A549 (cell line): ENCODE data around the gene ANKRD11. TPM values are rescaled to one million over a fixed set of nuclear protein-coding genes. Genes with fewer than 3 reads are reported as not detected.

ENCODE experiments used
- ATAC-seq, 2 experiments: fragments of 200-7000 bp in 1 of 2; fragments of >200 bp in 1 of 2; cut with Nextera tagmentation in 1 of 2; cut with Tn5 transposase in 1 of 2; 3 replicates each; pipeline versions ENCODE4 v1.8.0 to v1.9.1; 2018 to 2020; ENCODE audit warnings: mild to moderate bottlenecking in 1 of 2, moderate library complexity in 1 of 2
- CTCF ChIA-PET: fragments of 300-600 bp; sonication (Branson Sonifier 250); formaldehyde crosslinking; extraction: SDS; loops from one replicate; lab custom pipeline; 2021; ENCODE audit warnings: antibody characterized with exemption, inconsistent platforms; lab: Yijun Ruan, JAX
- POLR2A ChIA-PET: fragments of 350-600 bp; formaldehyde crosslinking; extraction: SDS; loops from one replicate; lab custom pipeline; 2021; ENCODE audit warnings: antibody characterized with exemption, inconsistent platforms; lab: Yijun Ruan, JAX
- DNase-seq, 2 experiments: peaks; one replicate each; pipeline versions ENCODE4 v3.0.0 to v3.0.0-alpha.2; 2011 to 2016; ENCODE audit warnings: low read depth in 1 of 2, low spot score in 1 of 2
- FAIRE-seq: peaks from 2 replicates; lab custom pipeline; 2011; peaks lifted over from hg19 to GRCh38; lab: Jason Lieb, UNC
- H3K27ac ChIP-seq, 2 experiments: fragments of >200 bp; sonication (Bioruptor Twin); formaldehyde crosslinking; 3 replicates each; pipeline ENCODE4 v1.5.1; 2016 to 2017
- H3K4me1 ChIP-seq: fragments of >200 bp; sonication (Bioruptor Twin); formaldehyde crosslinking; 3 replicates; pipeline ENCODE4 v1.6.1; 2016
- H3K4me2 ChIP-seq: fragments of >200 bp; sonication (Bioruptor Twin); formaldehyde crosslinking; 3 replicates; pipeline ENCODE4 v1.6.1; 2016
- H3K4me3 ChIP-seq: fragments of >200 bp; sonication (Bioruptor Twin); formaldehyde crosslinking; 3 replicates; pipeline ENCODE4 v1.5.1; 2016
- H3K9me3 ChIP-seq: fragments of >200 bp; sonication (Bioruptor Twin); formaldehyde crosslinking; 3 replicates; pipeline ENCODE4 v1.6.1; 2016
- CTCF ChIP-seq: fragments of >200 bp; sonication (Bioruptor Twin); formaldehyde crosslinking; IDR thresholded peaks from 3 replicates; pipeline ENCODE4 v1.5.1; 2016
- EP300 ChIP-seq, 2 experiments: fragments of >200 bp; sonication (Bioruptor Twin); formaldehyde crosslinking; IDR thresholded peaks; 2 replicates in 1 of 2; 3 replicates in 1 of 2; pipeline ENCODE4 v1.6.1; 2016 to 2017
- HMGXB4 ChIP-seq: fragments of 250-450 bp; sonication (Bioruptor Pico); IDR thresholded peaks from 2 replicates; pipeline ENCODE4 v1.5.0; 2021; ENCODE audit warnings: mild to moderate bottlenecking, moderate library complexity, borderline replicate concordance
- JUNB ChIP-seq: fragments of >200 bp; sonication (Bioruptor Twin); formaldehyde crosslinking; IDR thresholded peaks from 2 replicates; pipeline ENCODE4 v1.6.1; 2016
- MAFK ChIP-seq: fragments of 450-650 bp; IDR thresholded peaks from 2 replicates; pipeline ENCODE4 v1.6.1; 2014; ENCODE audit not compliant: partially characterized antibody
- MAZ ChIP-seq: fragments of 150-350 bp; IDR thresholded peaks from 2 replicates; pipeline ENCODE4 v1.6.1; 2014; ENCODE audit warnings: antibody characterized with exemption, low read depth, low read length, borderline replicate concordance
- RARB ChIP-seq: fragments of 250-450 bp; sonication (Bioruptor Pico); IDR thresholded peaks from 2 replicates; pipeline ENCODE4 v1.8.0; 2021; ENCODE audit warnings: mild to moderate bottlenecking, moderate library complexity
- SREBF2 ChIP-seq: fragments of 450-650 bp; IDR thresholded peaks from 2 replicates; pipeline ENCODE4 v1.6.1; 2014; ENCODE audit warnings: mild to moderate bottlenecking, moderate library complexity
- ZC3H11A ChIP-seq: fragments of 450-650 bp; IDR thresholded peaks from 2 replicates; pipeline ENCODE4 v1.6.1; 2014; ENCODE audit warnings: antibody characterized with exemption, mild to moderate bottlenecking
- WGBS: methylation state at CpG from one replicate; pipeline ENCODE4 v1.1.6; 2017; ENCODE audit errors: missing lambda C conversion rate; 5-methylcytosine and 5-hydroxymethylcytosine counted together
- polyA plus RNA-seq, 4 experiments: library from polyadenylated mRNA; depleted of rRNA in 3 of 4; stranded (reverse); fragments of >200 nt; fragmentation: RNase III in 1 of 4; extraction: RNeasy Plus Mini Kit Qiagen cat#74134 plus additional on column Dnase treatment in 1 of 4; gene quantifications; 2 replicates in 3 of 4; 3 replicates in 1 of 4; pipeline ENCODE4 v1.2.3, GENCODE V29; 2011 to 2017

ANKRD11 gene
- polyA plus RNA-seq, 2 of the 4 experiments (the other 2 are of a cell fraction): 53.6 to 54.9 TPM

- H3K4me2 ChIP-seq: no peak overlapping the region
- H3K27ac ChIP-seq: peak overlapping the region in 1 of 2 experiments; percentile 27; a peak in 1 of 6 replicates
- DNase-seq (no peak), ATAC-seq (no peak), FAIRE-seq (no peak)
- ChIA-PET POLR2A (interaction anchor here (0.6 kb wide), 1 partner anchor 248 kb away, joined by 4 read pairs; no protein-coding TSS in a partner anchor), CTCF (interaction anchor here (0.9 to 6.2 kb wide), 5 partner anchors 9 to 24 kb away, joined by 3 to 52 read pairs (median 3); no protein-coding TSS in a partner anchor)
- WGBS: 91% methylated on average over 11 of the region's 11 CpGs
- no peak for TF ChIP-seq HMGXB4
- TF ChIP-seq ZC3H11A: no peak
- no peak for TF ChIP-seq JUNB
- TF ChIP-seq MAFK: no peak
- no peak for TF ChIP-seq EP300 (IDR thresholded peaks at IDR 0.05)
- no peak for TF ChIP-seq MAZ
- H3K4me1 ChIP-seq: peaks cover 38% of the 10 kb centered on the region
- H3K4me3 ChIP-seq: no peak overlapping the region
- no peaks in the 10 kb centered on the region for H3K9me3 ChIP-seq
These were observed 178.2 kb downstream of the ANKRD11 start for GRCh38 chr16:89312194-89312593.

- ChIA-PET CTCF (interaction anchor here (1.0 to 6.2 kb wide), 3 partner anchors 9 to 20 kb away, joined by 3 to 52 read pairs (median 7); no protein-coding TSS in a partner anchor), POLR2A (interaction anchor here (0.6 kb wide), 1 partner anchor 248 kb away, joined by 4 read pairs; no protein-coding TSS in a partner anchor)
- no peak for FAIRE-seq
- TF ChIP-seq SREBF2: no peak
- no peak for TF ChIP-seq RARB
- 90% methylated on average over 6 of the region's 6 CpGs for WGBS
- Histone ChIP-seq H3K9me3 (no peaks in the 10 kb centered on the region), H3K4me2 (no peak overlapping the region), H3K4me1 (peaks cover 33% of the 10 kb centered on the region), H3K27ac (no peak overlapping the region; a peak in 1 of 6 replicates), H3K4me3 (no peak overlapping the region)
- no peak for DNase-seq
- no peak for ATAC-seq
These were observed 178.7 kb downstream of the ANKRD11 start for GRCh38 chr16:89311636-89312035.

GRCh38 chr16:89309438-89310122 is 180.8 kb downstream of the ANKRD11 start:
- no peak overlapping the region for H3K27ac ChIP-seq
- no peak overlapping the region for H3K4me2 ChIP-seq
- ChIA-PET POLR2A (no interaction called here), CTCF (interaction anchor here (1.1 to 4.3 kb wide), 4 partner anchors 10 to 20 kb away, joined by 3 to 14 read pairs (median 6); no protein-coding TSS in a partner anchor)
- no peak overlapping the region for H3K4me3 ChIP-seq
- 77% methylated on average over 13 of the region's 16 CpGs for WGBS
- no peak for TF ChIP-seq HMGXB4
- TF ChIP-seq CTCF: no peak
- no peak for FAIRE-seq
- no peaks in the 10 kb centered on the region for H3K9me3 ChIP-seq
- DNase-seq: no peak
- no peak for ATAC-seq
- peaks cover 12% of the 10 kb centered on the region for H3K4me1 ChIP-seq
